OCI-LY7 (cell line): ENCODE results near the gene SRSF5.

ENCODE experiments used
- CTCF ChIP-seq: fragments of 200-600 bp; sonication (generic); conservative IDR thresholded peaks from 2 replicates; pipeline ENCODE4 v1.5.1; 2014; ENCODE audit warnings: mild to moderate bottlenecking, antibody characterized with exemption, low read length, moderate library complexity, mixed read lengths
- EZH2phosphoT487 ChIP-seq: fragments of 200-600 bp; sonication (generic); IDR thresholded peaks from 2 replicates; pipeline ENCODE4 v1.6.1; 2018; ENCODE audit warnings: low read depth, borderline replicate concordance, mild to moderate bottlenecking, mixed run types, antibody characterized with exemption, low read length, moderate library complexity, mixed read lengths

GRCh38 chr14:69770559-69770958 is 3.6 kb downstream of the SRSF5 start:
- TF ChIP-seq CTCF: no peak
- TF ChIP-seq EZH2phosphoT487: no peak
